ENCODE data around the gene PTPN22. TPM values are rescaled to one million over a fixed set of nuclear protein-coding genes. Genes with fewer than 3 reads are reported as not detected.

PTPN22 gene
- total RNA-seq, 1 experiment from 2014 or later: not detected

DNA sequence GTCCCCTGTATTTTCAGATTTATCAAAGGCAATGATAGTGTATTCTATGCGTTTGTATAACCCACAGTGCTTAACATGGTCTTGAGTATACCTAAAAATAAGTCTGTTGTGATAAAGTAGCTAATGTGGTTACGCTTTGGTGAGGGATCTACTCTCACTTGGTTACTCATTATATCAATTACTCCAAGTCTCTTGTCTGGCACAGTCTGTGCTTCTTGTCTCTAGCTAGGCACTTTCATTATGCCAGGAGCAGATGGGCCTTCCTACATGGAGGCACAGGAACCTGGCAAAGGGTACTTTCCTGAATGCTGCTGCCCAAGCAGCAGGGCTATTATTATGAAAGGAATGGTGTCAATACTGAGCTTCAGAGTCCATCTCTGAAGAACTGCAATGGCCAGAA is 4.2 kb upstream of the PTPN22 start:
- DNase-seq (ENCODE audit: low spot score): no peak

More for the DNA sequence above, 4.2 kb upstream of the PTPN22 start:
- Mint-ChIP-seq H3K27ac (no peak overlapping the region), H3K4me1 (peaks cover 8% of the 10 kb centered on the region), H3K27me3 (ENCODE audit: low read depth) (no peaks in the 10 kb centered on the region), H3K36me3 (no peaks in the 10 kb centered on the region), H3K4me3 (no peak overlapping the region), H3K9me3 (no peaks in the 10 kb centered on the region)
- ChIA-PET POLR2A (no interaction called here), CTCF (no interaction called here)
- no peak for TF ChIP-seq ZNF138 (CRISPR knock-in tag; conservative IDR thresholded peaks at IDR 0.05)
- TF ChIP-seq ATF6 (CRISPR knock-in tag; IDR thresholded peaks at IDR 0.05): no peak
- TF ChIP-seq TEAD1 (CRISPR knock-in tag; IDR thresholded peaks at IDR 0.05): no peak
- TF ChIP-seq, protein P1, sequence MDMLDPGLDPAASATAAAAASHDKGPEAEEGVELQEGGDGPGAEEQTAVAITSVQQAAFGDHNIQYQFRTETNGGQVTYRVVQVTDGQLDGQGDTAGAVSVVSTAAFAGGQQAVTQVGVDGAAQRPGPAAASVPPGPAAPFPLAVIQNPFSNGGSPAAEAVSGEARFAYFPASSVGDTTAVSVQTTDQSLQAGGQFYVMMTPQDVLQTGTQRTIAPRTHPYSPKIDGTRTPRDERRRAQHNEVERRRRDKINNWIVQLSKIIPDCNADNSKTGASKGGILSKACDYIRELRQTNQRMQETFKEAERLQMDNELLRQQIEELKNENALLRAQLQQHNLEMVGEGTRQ (CRISPR knock-in tag; IDR thresholded peaks at IDR 0.05): no peak
- TF ChIP-seq PRDM15 (CRISPR knock-in tag; IDR thresholded peaks at IDR 0.05): no peak
- no peak for TF ChIP-seq NFE2L1 (CRISPR knock-in tag; IDR thresholded peaks at IDR 0.05)
- TF ChIP-seq GRHL2 (CRISPR knock-in tag; IDR thresholded peaks at IDR 0.05; ENCODE audit: insufficient replicate concordance, severe bottlenecking): no peak
- TF ChIP-seq STAT6 (CRISPR knock-in tag; conservative IDR thresholded peaks at IDR 0.05; ENCODE audit: low read depth): no peak
- no peak for TF ChIP-seq ZNF396 (CRISPR knock-in tag; IDR thresholded peaks at IDR 0.05; ENCODE audit: borderline replicate concordance)
- TF ChIP-seq, protein P2, sequence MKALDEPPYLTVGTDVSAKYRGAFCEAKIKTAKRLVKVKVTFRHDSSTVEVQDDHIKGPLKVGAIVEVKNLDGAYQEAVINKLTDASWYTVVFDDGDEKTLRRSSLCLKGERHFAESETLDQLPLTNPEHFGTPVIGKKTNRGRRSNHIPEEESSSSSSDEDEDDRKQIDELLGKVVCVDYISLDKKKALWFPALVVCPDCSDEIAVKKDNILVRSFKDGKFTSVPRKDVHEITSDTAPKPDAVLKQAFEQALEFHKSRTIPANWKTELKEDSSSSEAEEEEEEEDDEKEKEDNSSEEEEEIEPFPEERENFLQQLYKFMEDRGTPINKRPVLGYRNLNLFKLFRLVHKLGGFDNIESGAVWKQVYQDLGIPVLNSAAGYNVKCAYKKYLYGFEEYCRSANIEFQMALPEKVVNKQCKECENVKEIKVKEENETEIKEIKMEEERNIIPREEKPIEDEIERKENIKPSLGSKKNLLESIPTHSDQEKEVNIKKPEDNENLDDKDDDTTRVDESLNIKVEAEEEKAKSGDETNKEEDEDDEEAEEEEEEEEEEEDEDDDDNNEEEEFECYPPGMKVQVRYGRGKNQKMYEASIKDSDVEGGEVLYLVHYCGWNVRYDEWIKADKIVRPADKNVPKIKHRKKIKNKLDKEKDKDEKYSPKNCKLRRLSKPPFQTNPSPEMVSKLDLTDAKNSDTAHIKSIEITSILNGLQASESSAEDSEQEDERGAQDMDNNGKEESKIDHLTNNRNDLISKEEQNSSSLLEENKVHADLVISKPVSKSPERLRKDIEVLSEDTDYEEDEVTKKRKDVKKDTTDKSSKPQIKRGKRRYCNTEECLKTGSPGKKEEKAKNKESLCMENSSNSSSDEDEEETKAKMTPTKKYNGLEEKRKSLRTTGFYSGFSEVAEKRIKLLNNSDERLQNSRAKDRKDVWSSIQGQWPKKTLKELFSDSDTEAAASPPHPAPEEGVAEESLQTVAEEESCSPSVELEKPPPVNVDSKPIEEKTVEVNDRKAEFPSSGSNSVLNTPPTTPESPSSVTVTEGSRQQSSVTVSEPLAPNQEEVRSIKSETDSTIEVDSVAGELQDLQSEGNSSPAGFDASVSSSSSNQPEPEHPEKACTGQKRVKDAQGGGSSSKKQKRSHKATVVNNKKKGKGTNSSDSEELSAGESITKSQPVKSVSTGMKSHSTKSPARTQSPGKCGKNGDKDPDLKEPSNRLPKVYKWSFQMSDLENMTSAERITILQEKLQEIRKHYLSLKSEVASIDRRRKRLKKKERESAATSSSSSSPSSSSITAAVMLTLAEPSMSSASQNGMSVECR (CRISPR knock-in tag; IDR thresholded peaks at IDR 0.05; ENCODE audit: borderline replicate concordance): no peak
- TF ChIP-seq, protein P3, sequence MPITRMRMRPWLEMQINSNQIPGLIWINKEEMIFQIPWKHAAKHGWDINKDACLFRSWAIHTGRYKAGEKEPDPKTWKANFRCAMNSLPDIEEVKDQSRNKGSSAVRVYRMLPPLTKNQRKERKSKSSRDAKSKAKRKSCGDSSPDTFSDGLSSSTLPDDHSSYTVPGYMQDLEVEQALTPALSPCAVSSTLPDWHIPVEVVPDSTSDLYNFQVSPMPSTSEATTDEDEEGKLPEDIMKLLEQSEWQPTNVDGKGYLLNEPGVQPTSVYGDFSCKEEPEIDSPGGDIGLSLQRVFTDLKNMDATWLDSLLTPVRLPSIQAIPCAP (CRISPR knock-in tag; IDR thresholded peaks at IDR 0.05): no peak
- TF ChIP-seq CBFB (CRISPR knock-in tag; IDR thresholded peaks at IDR 0.05; ENCODE audit: low read depth): no peak
- no peak for TF ChIP-seq PRRX2 (CRISPR knock-in tag; IDR thresholded peaks at IDR 0.05)
- TF ChIP-seq ZNF263 (CRISPR knock-in tag; IDR thresholded peaks at IDR 0.05; ENCODE audit: low read depth): no peak
- TF ChIP-seq, protein P4, sequence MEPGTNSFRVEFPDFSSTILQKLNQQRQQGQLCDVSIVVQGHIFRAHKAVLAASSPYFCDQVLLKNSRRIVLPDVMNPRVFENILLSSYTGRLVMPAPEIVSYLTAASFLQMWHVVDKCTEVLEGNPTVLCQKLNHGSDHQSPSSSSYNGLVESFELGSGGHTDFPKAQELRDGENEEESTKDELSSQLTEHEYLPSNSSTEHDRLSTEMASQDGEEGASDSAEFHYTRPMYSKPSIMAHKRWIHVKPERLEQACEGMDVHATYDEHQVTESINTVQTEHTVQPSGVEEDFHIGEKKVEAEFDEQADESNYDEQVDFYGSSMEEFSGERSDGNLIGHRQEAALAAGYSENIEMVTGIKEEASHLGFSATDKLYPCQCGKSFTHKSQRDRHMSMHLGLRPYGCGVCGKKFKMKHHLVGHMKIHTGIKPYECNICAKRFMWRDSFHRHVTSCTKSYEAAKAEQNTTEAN (CRISPR knock-in tag; IDR thresholded peaks at IDR 0.05): no peak
- TF ChIP-seq, protein P5, sequence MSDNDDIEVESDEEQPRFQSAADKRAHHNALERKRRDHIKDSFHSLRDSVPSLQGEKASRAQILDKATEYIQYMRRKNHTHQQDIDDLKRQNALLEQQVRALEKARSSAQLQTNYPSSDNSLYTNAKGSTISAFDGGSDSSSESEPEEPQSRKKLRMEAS (CRISPR knock-in tag; IDR thresholded peaks at IDR 0.05): no peak
- TF ChIP-seq ZNF219 (CRISPR knock-in tag; IDR thresholded peaks at IDR 0.05; ENCODE audit: borderline replicate concordance): no peak
- TF ChIP-seq SOX15 (CRISPR knock-in tag; IDR thresholded peaks at IDR 0.05): no peak
- TF ChIP-seq SP1 (CRISPR knock-in tag; conservative IDR thresholded peaks at IDR 0.05): no peak
- TF ChIP-seq, protein P6, sequence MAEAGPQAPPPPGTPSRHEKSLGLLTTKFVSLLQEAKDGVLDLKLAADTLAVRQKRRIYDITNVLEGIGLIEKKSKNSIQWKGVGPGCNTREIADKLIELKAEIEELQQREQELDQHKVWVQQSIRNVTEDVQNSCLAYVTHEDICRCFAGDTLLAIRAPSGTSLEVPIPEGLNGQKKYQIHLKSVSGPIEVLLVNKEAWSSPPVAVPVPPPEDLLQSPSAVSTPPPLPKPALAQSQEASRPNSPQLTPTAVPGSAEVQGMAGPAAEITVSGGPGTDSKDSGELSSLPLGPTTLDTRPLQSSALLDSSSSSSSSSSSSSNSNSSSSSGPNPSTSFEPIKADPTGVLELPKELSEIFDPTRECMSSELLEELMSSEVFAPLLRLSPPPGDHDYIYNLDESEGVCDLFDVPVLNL (CRISPR knock-in tag; IDR thresholded peaks at IDR 0.05; ENCODE audit: borderline replicate concordance, low read depth): no peak
- no peak for ATAC-seq

Data from WTC11 (cell line).